ENCODE measurements around the gene ANXA3.

Gene ANXA3

GRCh38 chr4:78529569-78530209 is 21.9 kb upstream of the ANXA3 start:
- H3K27ac ChIP-seq (ENCODE audit: low read depth, low read length) = no peak overlapping the region
- H3K79me1 ChIP-seq (ENCODE audit: low read length) = no peaks in the 10 kb centered on the region
- H2BK12ac ChIP-seq (ENCODE audit: low read length) = no peak overlapping the region
- H4K8ac ChIP-seq (ENCODE audit: low read depth, low read length) = no peak overlapping the region
- WGBS (ENCODE audit: extremely low coverage, insufficient coverage, insufficient read length) = no CpG with 5 or more reads among the region's 2 CpGs
- no peak overlapping the region for H4K12ac ChIP-seq (ENCODE audit: low read depth, low read length)
- H3K9ac ChIP-seq (ENCODE audit: low read length) = no peak overlapping the region
- no peak overlapping the region for H3K18ac ChIP-seq (ENCODE audit: low read length)
- H2AFZ ChIP-seq (ENCODE audit: insufficient read depth, low read length, poor library complexity) = no peak overlapping the region
- no peak overlapping the region for H3K4me3 ChIP-seq (ENCODE audit: low read depth, low read length)
- peaks cover 2 to 3% of the 10 kb centered on the region in 2 experiments for H3K4me1 ChIP-seq (ENCODE audit: control insufficient read depth in 1 of 2, insufficient read depth in 2 of 2, low read length in 2 of 2)
- H3K4ac ChIP-seq (ENCODE audit: low read depth, low read length) = no peak overlapping the region
- DNase-seq = no peak
- H2AK5ac ChIP-seq (ENCODE audit: low read length) = no peak overlapping the region
- H2BK120ac ChIP-seq (ENCODE audit: insufficient read depth, low read length, poor library complexity) = no peak overlapping the region
- H3K9me3 ChIP-seq (ENCODE audit: insufficient read depth, low read depth, low read length) = no peaks in the 10 kb centered on the region
- H3K79me2 ChIP-seq (ENCODE audit: control insufficient read depth, insufficient read depth, low read length, poor library complexity) = no peaks in the 10 kb centered on the region
- H3K14ac ChIP-seq (ENCODE audit: low read length) = no peak overlapping the region
- H4K91ac ChIP-seq (ENCODE audit: low read depth, low read length) = no peak overlapping the region
- no peak overlapping the region for H2BK5ac ChIP-seq (ENCODE audit: low read depth, low read length, poor library complexity)
- H3K27me3 ChIP-seq (ENCODE audit: insufficient read depth, low read length) = no peaks in the 10 kb centered on the region
- no peak overlapping the region for H3K4me2 ChIP-seq (ENCODE audit: low read length)
- H3K36me3 ChIP-seq (ENCODE audit: control insufficient read depth in 1 of 2, insufficient read depth in 2 of 2, low read length in 2 of 2) = peaks cover 11 to 32% of the 10 kb centered on the region in 2 experiments
- H3K23ac ChIP-seq (ENCODE audit: low read length) = no peak overlapping the region

GRCh38 chr4:78532046-78532445 is 19.5 kb upstream of the ANXA3 start:
- H3K23ac ChIP-seq (ENCODE audit: low read length) = no peak overlapping the region
- no peak overlapping the region for H2AFZ ChIP-seq (ENCODE audit: insufficient read depth, low read length, poor library complexity)
- peaks cover 2 to 3% of the 10 kb centered on the region in 2 experiments for H3K4me1 ChIP-seq (ENCODE audit: control insufficient read depth in 1 of 2, insufficient read depth in 2 of 2, low read length in 2 of 2)
- H2BK5ac ChIP-seq (ENCODE audit: low read depth, low read length, poor library complexity) = no peak overlapping the region
- no peak overlapping the region for H3K4me3 ChIP-seq (ENCODE audit: low read depth, low read length)
- H4K91ac ChIP-seq (ENCODE audit: low read depth, low read length) = no peak overlapping the region
- no peaks in the 10 kb centered on the region for H3K27me3 ChIP-seq (ENCODE audit: insufficient read depth, low read length)
- no peak overlapping the region for H3K27ac ChIP-seq (ENCODE audit: low read depth, low read length)
- H3K36me3 ChIP-seq (ENCODE audit: control insufficient read depth in 1 of 2, insufficient read depth in 2 of 2, low read length in 2 of 2) = peaks cover 7 to 30% of the 10 kb centered on the region in 2 experiments
- H3K79me1 ChIP-seq (ENCODE audit: low read length) = no peaks in the 10 kb centered on the region
- no CpG with 5 or more reads among the region's 1 CpG for WGBS (ENCODE audit: extremely low coverage, insufficient coverage, insufficient read length)
- H3K14ac ChIP-seq (ENCODE audit: low read length) = no peak overlapping the region
- no peak overlapping the region for H3K4ac ChIP-seq (ENCODE audit: low read depth, low read length)
- no peak overlapping the region for H2AK5ac ChIP-seq (ENCODE audit: low read length)
- DNase-seq = no peak
- no peak overlapping the region for H3K9ac ChIP-seq (ENCODE audit: low read length)
- H2BK120ac ChIP-seq (ENCODE audit: insufficient read depth, low read length, poor library complexity) = no peak overlapping the region
- H4K8ac ChIP-seq (ENCODE audit: low read depth, low read length) = no peak overlapping the region
- no peak overlapping the region for H2BK12ac ChIP-seq (ENCODE audit: low read length)
- H4K12ac ChIP-seq (ENCODE audit: low read depth, low read length) = no peak overlapping the region
- no peak overlapping the region for H3K4me2 ChIP-seq (ENCODE audit: low read length)
- H3K79me2 ChIP-seq (ENCODE audit: control insufficient read depth, insufficient read depth, low read length, poor library complexity) = no peaks in the 10 kb centered on the region
- no peak overlapping the region for H3K18ac ChIP-seq (ENCODE audit: low read length)
- H3K9me3 ChIP-seq (ENCODE audit: insufficient read depth, low read depth, low read length) = no peaks in the 10 kb centered on the region

GRCh38 chr4:78533854-78534253 is 17.7 kb upstream of the ANXA3 start:
- Histone ChIP-seq H2BK12ac (ENCODE audit: low read length) (peak overlapping the region; percentile 90), H3K79me2 (ENCODE audit: control insufficient read depth, insufficient read depth, low read length, poor library complexity) (no peaks in the 10 kb centered on the region), H2BK5ac (ENCODE audit: low read depth, low read length, poor library complexity) (no peak overlapping the region), H3K18ac (ENCODE audit: low read length) (peak overlapping the region; percentile 74), H3K36me3 (ENCODE audit: control insufficient read depth in 1 of 2, insufficient read depth in 2 of 2, low read length in 2 of 2) (peaks cover 7 to 24% of the 10 kb centered on the region in 2 experiments), H4K8ac (ENCODE audit: low read depth, low read length) (no peak overlapping the region), H3K4me3 (ENCODE audit: low read depth, low read length) (no peak overlapping the region), H3K4me1 (ENCODE audit: control insufficient read depth in 1 of 2, insufficient read depth in 2 of 2, low read length in 2 of 2) (peaks cover 2 to 3% of the 10 kb centered on the region in 2 experiments), H3K4ac (ENCODE audit: low read depth, low read length) (no peak overlapping the region), H2AFZ (ENCODE audit: insufficient read depth, low read length, poor library complexity) (peak overlapping the region; percentile 23), H3K14ac (ENCODE audit: low read length) (peak overlapping the region; percentile 21), H3K79me1 (ENCODE audit: low read length) (no peaks in the 10 kb centered on the region), H2BK120ac (ENCODE audit: insufficient read depth, low read length, poor library complexity) (peak overlapping the region; percentile 33), H2AK5ac (ENCODE audit: low read length) (no peak overlapping the region), H3K27me3 (ENCODE audit: insufficient read depth, low read length) (no peaks in the 10 kb centered on the region), H3K27ac (ENCODE audit: low read depth, low read length) (no peak overlapping the region), H3K9ac (ENCODE audit: low read length) (no peak overlapping the region), H3K9me3 (ENCODE audit: insufficient read depth, low read depth, low read length) (no peaks in the 10 kb centered on the region), H3K4me2 (ENCODE audit: low read length) (no peak overlapping the region), H4K91ac (ENCODE audit: low read depth, low read length) (no peak overlapping the region), H3K23ac (ENCODE audit: low read length) (peak overlapping the region; percentile 30), H4K12ac (ENCODE audit: low read depth, low read length) (no peak overlapping the region)
- DNase-seq = no peak
- no CpG with 5 or more reads among the region's 5 CpGs for WGBS (ENCODE audit: extremely low coverage, insufficient coverage, insufficient read length)

- no peak overlapping the region for H3K4me2 ChIP-seq (ENCODE audit: low read length)
- no CpG with 5 or more reads among the region's 4 CpGs for WGBS (ENCODE audit: extremely low coverage, insufficient coverage, insufficient read length)
- H3K18ac ChIP-seq (ENCODE audit: low read length) = no peak overlapping the region
- H3K4ac ChIP-seq (ENCODE audit: low read depth, low read length) = no peak overlapping the region
- no peak overlapping the region for H3K23ac ChIP-seq (ENCODE audit: low read length)
- H3K14ac ChIP-seq (ENCODE audit: low read length) = no peak overlapping the region
- H3K36me3 ChIP-seq (ENCODE audit: control insufficient read depth in 1 of 2, insufficient read depth in 2 of 2, low read length in 2 of 2) = peaks cover 7 to 24% of the 10 kb centered on the region in 2 experiments
- no peak overlapping the region for H2AK5ac ChIP-seq (ENCODE audit: low read length)
- H3K9ac ChIP-seq (ENCODE audit: low read length) = no peak overlapping the region
- H2BK120ac ChIP-seq (ENCODE audit: insufficient read depth, low read length, poor library complexity) = no peak overlapping the region
- H3K9me3 ChIP-seq (ENCODE audit: insufficient read depth, low read depth, low read length) = no peaks in the 10 kb centered on the region
- H3K79me1 ChIP-seq (ENCODE audit: low read length) = no peaks in the 10 kb centered on the region
- no peak overlapping the region for H4K8ac ChIP-seq (ENCODE audit: low read depth, low read length)
- H3K27me3 ChIP-seq (ENCODE audit: insufficient read depth, low read length) = no peaks in the 10 kb centered on the region
- no peak overlapping the region for H3K27ac ChIP-seq (ENCODE audit: low read depth, low read length)
- H3K4me3 ChIP-seq (ENCODE audit: low read depth, low read length) = no peak overlapping the region
- no peak overlapping the region for H2BK5ac ChIP-seq (ENCODE audit: low read depth, low read length, poor library complexity)
- no peak overlapping the region for H4K91ac ChIP-seq (ENCODE audit: low read depth, low read length)
- H4K12ac ChIP-seq (ENCODE audit: low read depth, low read length) = no peak overlapping the region
- peaks cover 2 to 3% of the 10 kb centered on the region in 2 experiments for H3K4me1 ChIP-seq (ENCODE audit: control insufficient read depth in 1 of 2, insufficient read depth in 2 of 2, low read length in 2 of 2)
- no peaks in the 10 kb centered on the region for H3K79me2 ChIP-seq (ENCODE audit: control insufficient read depth, insufficient read depth, low read length, poor library complexity)
- H2BK12ac ChIP-seq (ENCODE audit: low read length) = no peak overlapping the region
- H2AFZ ChIP-seq (ENCODE audit: insufficient read depth, low read length, poor library complexity) = no peak overlapping the region
- no peak for DNase-seq
Measured at GRCh38 chr4:78534286-78534955, 17.1 kb upstream of the ANXA3 start.

Measured in trophoblast cell (in vitro differentiated cells and primary cell).